Ecto neural progenitor cell (in vitro differentiated cells): ENCODE results near the gene TSPAN9.

ENCODE experiments used
- DNase-seq: peaks from one replicate; pipeline ENCODE4 v3.0.0-alpha.2; 2018; ENCODE audit warnings: low spot score

TSPAN9 gene

GRCh38 chr12:3205742-3206519 is 128.8 kb downstream of the TSPAN9 start:
- DNase-seq, result no peak

DNA sequence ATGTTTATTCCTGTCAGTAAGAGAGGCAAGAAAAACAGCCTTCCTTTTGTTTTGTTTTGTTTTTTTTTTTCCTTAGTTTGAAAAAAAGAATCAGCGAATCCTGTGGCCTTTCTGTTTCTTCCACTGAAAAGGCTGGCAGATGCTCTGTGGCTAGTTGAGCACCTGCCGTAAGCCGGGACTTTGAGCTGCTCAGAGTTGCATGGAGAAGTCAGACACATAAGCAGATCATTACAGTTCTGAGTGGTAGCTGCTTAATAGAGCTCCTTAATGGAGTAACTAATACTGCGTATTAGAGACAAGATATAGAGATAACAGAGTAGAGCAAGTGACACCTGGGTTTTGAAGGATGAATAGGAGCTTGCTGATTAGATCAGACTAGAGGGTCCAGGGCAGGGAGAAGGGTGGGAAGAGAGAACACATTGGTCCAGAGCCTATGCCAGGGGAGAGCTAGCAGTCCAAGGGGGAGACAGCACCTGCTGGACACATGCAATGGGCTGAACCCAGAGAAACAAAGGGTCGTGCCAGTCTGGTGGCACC is 129.4 kb downstream of the TSPAN9 start:
- no peak for DNase-seq

- DNase-seq, result peak; percentile 76
Measured at GRCh38 chr12:3207175-3207574, 130.0 kb downstream of the TSPAN9 start.

DNA sequence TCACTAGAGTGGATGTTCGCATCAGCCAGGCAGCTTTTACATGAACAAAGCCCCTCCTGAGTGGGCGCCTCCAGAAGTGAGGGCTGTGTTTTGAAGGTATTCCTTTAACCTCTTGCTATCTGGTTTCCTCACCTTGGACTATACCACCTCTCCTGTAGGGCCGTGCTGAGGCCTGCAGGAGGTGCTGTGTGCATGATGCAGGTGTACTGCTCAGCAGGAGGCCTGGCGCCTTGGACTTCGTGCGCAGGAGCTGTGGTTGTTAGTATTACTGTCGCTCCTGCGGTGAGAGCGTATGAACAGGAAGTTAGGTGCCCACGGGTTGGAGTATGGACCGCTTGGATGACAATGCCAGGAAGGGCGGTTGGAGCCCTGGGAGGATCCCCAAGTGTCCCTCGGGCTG is 130.7 kb downstream of the TSPAN9 start:
- DNase-seq, result no peak

DNA sequence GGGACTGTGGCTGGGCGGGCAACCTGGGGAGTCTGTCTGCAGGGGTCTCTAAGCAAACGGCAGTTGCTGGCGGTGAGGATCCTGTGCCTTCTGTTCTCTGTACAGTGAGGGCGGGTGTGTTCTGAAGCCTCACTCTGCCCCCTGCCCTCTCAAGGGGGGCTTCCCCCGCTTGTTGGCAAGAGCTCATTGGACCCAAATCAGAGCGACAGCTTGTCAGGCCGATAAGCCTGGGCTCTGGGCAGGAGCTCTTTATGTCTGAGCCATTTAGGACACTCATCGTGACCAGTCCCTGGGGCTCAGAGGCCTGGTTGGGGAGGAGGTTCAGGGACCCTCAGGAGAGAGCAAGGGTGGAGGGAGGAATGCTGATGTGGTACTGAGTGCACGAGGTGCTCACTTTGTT is 136.0 kb downstream of the TSPAN9 start:
- DNase-seq, result no peak

- DNase-seq, result no peak
Measured at GRCh38 chr12:3213768-3214167, 136.6 kb downstream of the TSPAN9 start.

DNA sequence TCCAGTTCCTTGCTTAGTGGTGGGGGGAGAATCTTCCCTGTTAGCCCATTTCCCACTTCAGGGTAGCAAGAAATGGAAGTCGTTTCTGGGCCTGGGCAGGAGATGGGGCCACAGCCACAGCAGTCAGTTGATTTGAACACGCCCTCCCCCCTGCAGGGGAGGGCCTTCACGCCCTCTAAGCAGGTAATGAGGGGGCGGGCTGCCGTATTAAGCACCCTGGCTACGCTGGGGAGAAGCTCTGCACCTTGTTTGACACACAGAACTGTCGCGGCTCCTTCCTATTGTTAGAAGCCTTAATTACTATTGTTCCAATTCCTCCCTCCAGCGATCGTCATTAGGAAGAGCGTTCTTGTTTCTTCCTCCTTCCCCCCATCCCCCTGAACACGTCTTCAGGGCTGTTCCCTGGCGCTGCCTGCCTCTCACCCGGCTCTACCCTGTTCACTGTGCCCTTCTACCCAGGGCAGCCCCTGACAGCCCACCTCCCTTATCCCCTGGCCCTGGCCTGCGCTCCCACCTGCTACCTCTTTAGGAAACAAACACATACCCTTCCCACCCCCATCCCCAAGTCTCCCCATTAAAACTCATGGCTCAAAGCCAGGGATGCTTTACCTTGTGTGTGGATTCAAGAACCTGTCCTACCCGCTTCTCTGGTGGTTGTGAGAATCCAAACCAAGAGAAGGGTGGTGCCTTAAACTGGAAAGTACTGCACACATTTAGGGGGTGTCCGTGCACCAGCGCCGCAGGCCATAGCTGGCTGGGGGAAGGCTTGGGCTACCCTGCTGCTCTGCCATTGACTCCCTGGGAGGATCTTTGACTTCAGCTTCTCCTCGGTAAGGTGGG is 137.6 kb downstream of the TSPAN9 start:
- no peak for DNase-seq

- DNase-seq, result no peak
Measured at GRCh38 chr12:3215410-3215975, 138.3 kb downstream of the TSPAN9 start.

GRCh38 chr12:3216097-3216496 is 138.9 kb downstream of the TSPAN9 start:
- DNase-seq, result no peak

DNA sequence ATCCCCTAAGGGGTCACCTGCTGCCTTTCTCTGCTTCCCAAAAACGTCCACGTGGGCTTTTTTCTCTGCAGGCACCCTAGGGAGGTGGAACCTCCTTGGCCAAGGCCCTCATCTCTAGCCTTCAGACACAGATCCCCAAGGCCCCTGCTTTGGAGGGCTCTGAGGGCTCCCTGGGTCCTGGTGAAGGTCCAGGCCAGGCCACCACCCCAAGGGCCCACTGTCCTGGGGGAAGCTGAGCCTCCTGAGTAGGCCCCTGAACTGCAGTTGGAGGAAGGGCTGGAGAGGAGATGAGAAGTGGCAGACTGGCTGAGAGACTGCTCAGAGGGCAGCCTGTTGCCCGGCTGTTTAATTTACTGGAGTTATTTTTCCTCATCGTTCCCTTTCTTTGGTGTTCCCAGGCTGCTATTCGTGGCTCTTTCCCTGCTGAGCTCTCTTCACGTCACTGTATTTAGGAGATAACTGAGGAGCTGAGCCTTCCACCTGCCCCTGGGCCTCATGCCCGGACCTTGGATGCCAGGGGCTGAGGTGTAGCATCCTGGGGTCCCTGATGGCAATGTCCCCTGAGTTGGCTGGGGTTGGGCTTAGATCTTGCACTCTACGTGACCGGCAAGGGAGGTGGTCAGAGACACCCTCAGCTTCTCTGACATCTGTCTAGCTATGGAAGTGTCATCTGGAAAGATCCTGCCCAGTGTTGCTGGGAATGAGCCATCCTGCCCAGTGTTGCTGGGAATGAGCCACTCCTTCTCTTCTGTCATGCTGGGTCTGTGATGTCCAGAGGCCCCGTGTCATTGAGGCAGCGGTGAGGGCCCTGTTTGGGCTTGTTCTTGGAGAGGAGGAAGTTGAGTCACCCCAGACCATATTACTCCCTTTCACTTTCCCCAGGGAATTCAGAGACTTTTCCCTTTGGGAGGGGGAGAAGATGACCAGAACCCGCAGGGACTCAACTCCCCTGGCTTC is 139.8 kb downstream of the TSPAN9 start:
- DNase-seq, result no peak

DNA sequence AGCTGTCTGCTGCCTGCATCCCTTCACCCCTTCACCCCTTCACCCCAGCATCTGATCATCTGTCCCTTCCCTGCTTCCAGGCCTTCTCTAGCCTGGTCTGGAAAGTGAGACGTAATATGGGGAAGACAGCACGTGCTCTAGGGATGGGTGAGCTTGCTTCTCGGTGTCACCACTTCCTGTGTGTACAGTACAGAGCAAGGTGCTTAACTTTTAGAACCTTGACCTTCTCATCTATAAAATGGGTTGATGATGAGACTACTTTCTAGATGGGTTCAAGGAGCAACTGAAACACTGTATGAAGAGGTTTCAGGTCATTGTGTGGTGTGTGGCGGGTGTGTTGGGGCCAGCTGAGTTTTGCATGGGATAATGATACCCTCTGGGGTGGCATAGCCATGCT is 140.5 kb downstream of the TSPAN9 start:
- DNase-seq, result no peak

DNA sequence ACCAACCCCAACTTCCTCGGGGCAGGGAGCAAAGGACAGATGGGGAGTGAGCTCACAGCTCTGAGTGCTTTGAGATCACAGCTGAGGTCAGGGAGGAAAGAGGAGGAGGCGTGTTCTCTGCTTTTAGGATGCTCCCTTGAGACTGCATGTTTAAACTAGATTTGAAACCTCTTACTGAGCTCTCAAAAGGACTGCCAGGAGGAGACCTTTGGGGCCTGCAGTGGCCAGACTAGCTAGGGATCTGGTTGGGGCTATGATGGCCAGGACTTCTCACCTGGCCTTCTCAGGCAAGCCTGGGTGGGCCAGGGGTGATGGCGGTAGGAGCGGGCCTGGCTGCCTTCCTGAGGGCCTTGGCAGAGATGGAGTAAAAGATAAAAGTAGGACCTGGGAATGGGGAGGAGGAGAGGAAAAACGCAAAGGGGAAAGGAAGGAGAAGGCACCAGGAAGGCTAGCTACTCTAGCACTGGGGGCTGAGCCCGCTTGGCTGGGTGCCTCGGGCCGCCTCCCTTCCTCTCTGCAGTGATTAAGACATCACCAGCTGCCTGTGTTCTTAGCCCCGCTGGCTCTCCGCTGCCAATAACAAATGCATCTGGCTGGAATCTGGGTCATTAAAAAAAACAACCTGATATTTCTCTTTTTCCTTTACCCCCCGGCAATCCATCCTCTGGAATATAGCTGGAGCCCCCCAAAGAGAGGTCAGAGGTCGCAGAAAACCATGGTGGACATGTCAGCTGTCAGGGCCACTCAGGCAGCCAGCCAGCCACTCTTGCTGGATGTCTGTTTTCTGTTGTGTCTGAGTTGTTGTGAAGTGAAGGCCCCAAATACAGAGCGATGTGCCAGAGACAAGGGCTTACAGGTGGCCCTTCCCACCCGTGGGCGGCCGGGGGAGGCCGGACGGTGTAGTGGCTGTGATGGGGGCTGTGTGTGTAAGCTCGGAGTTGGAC is 141.3 kb downstream of the TSPAN9 start:
- no peak for DNase-seq

- DNase-seq, result no peak
Measured at GRCh38 chr12:3219233-3219632, 142.1 kb downstream of the TSPAN9 start.

DNA sequence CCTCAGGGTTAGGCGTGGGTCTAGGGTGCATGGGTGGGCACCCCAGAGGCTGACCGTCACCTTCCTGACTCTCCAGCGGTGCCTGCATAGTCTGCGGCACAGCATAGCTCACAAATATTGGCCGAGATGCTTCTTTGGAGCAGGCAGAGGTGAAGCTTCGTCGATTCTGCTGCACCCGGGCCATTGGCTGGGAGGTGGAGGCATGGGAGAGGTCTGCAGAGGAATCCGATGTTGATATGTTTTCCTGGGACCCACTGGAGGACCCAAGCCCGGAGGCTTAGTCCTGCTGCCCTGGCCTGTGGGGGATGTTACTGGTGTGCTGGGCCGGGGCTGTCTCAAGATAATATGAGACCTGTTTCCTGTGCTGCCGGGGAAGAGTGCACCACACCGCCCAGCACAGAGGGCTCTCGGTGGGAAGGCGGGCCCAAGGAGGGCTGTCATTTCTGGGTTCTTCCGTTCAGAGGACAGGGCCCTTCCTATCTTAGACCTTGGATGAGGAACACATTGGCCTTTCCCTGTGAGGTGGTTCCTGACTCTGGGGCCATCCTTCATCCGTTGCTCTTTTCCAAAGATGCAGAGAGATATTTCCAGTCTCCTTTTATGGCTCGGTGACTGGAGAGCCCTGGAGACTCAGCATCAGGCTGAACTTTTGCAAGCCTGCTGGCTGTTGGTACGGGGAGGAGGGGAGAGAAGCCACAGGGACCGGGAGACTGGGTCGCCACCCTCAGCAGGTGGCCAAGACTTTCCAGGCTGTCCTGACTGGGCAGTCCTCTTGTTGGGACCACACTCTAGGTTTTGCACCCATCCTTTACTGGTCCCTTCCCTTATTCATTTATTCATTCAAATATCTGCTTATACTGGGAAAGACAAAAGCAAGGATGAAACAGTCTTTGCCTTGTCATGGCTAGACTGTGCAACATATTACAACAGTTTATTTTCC is 143.5 kb downstream of the TSPAN9 start:
- DNase-seq, result no peak

DNA sequence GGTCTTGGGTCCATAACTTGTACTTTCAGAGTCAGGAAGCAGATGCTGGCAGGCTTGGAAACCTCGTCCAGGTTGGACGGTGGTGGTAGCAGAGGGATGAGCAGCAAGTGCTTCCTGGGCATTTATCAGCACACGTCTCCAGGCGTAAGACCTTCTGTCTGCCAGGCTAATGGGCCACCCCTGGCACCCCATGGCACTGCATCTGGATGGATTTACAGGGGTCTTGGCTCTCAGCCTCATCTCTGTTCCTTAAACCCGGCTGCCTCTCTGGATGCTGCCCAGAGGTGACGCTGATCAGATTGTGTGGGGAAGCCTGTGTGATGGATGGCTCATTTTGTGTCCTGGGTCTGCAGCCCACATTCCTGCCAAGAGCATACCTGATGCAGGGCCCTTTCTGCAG is 145.1 kb downstream of the TSPAN9 start:
- no peak for DNase-seq

GRCh38 chr12:3222979-3223378 is 145.8 kb downstream of the TSPAN9 start:
- no peak for DNase-seq

DNA sequence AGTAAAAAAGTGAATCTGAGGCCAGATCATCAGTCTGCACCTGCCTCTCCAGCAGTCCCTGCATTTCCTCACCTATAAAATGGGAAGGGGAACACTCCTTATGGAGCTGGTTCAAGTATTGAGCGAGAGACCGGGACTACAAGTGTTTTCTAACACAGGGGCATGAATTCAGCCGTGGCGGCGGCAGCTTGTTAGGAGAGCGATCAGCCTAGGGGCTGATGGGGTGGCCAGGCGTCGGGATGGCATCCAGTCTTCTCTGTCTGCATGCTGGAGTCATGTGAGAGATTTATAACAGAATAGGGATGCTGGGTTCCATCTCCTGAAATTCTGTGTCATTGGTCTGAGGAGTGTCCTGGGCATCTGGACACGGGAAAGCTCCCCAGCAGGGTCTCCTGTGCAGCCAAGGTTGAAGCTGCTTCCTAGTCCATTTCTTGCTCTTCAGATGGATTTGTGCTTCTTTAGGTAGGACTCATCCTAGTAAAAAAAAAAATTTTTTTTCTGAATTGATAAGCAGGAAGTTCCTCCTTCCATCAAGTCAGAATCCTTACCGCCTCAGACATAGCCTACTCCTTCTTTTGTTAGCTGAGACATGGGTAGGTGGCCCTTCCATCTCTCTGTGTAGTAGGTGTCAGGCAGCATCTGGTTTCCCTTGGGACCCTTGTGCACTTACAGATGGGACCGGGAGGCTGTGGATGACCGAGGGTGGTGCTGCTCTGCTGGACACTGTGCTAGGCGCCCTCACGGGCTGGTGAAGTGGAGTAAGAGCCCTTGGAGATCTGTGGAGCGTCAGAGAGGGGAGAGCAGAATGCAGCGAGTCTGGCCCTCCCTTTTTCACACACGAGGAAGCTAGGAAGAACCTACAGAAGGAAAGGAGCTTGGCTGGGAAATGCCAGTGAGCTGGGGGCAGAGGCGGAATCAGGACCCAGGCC is 146.7 kb downstream of the TSPAN9 start:
- DNase-seq, result no peak

GRCh38 chr12:3224530-3224903 is 147.3 kb downstream of the TSPAN9 start:
- DNase-seq, result no peak
